Measurements from ENCODE around the gene MYO16.

MYO16 gene

GRCh38 chr13:109165417-109165904 is 536.0 kb downstream of the MYO16 start:
- intact Hi-C loops (cut with DNase I; ENCODE audit: low total_unique reads), result loop anchor here (10.0 kb wide), 1 partner anchor 79 kb away; no protein-coding TSS in a partner anchor
- no peak for DNase-seq

GRCh38 chr13:109166804-109167203 is 537.4 kb downstream of the MYO16 start:
- no peak overlapping the region for H3K27ac ChIP-seq
- TF ChIP-seq, protein P1, sequence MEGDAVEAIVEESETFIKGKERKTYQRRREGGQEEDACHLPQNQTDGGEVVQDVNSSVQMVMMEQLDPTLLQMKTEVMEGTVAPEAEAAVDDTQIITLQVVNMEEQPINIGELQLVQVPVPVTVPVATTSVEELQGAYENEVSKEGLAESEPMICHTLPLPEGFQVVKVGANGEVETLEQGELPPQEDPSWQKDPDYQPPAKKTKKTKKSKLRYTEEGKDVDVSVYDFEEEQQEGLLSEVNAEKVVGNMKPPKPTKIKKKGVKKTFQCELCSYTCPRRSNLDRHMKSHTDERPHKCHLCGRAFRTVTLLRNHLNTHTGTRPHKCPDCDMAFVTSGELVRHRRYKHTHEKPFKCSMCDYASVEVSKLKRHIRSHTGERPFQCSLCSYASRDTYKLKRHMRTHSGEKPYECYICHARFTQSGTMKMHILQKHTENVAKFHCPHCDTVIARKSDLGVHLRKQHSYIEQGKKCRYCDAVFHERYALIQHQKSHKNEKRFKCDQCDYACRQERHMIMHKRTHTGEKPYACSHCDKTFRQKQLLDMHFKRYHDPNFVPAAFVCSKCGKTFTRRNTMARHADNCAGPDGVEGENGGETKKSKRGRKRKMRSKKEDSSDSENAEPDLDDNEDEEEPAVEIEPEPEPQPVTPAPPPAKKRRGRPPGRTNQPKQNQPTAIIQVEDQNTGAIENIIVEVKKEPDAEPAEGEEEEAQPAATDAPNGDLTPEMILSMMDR (IDR thresholded peaks at IDR 0.05), result no peak
- H3K27me3 ChIP-seq, result no peaks in the 10 kb centered on the region
- no peaks in the 10 kb centered on the region for H3K4me1 ChIP-seq
- no peak overlapping the region for H3K4me3 ChIP-seq
- no peaks in the 10 kb centered on the region for H3K9me3 ChIP-seq
- no peak for DNase-seq
- no peaks in the 10 kb centered on the region for H3K36me3 ChIP-seq
- intact Hi-C loops (cut with DNase I; ENCODE audit: low total_unique reads), result loop anchor here (10.0 kb wide), 1 partner anchor 78 kb away; no protein-coding TSS in a partner anchor

More at GRCh38 chr13:109165417-109165904, 536.0 kb downstream of the MYO16 start:
- TF ChIP-seq, protein P1 (IDR thresholded peaks at IDR 0.05), result no peak
- Histone ChIP-seq H3K27ac (no peak overlapping the region), H3K27me3 (no peaks in the 10 kb centered on the region), H3K4me3 (no peak overlapping the region), H3K36me3 (no peaks in the 10 kb centered on the region), H3K4me1 (no peaks in the 10 kb centered on the region), H3K9me3 (no peaks in the 10 kb centered on the region)

DNA sequence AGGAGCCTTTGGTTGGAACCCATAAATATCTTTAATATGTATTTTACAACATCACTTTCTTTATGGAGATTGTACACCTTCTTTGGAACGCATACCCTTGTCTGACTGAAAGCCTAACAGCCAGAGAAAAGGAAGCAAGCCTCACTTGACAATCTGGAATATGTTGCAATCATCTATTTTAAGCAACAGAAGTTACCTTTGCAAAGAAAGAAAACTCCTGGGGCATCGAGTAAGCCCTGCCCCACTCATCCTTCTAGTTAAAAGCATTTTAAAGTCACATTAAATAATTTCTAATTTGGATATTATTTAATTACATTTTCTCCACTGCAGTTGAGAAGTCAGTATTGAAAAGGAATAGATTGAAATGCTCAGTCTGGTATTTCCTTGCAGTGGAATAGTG is 542.7 kb downstream of the MYO16 start:
- no peaks in the 10 kb centered on the region for H3K4me1 ChIP-seq
- TF ChIP-seq, protein P1 (IDR thresholded peaks at IDR 0.05), result no peak
- no peak overlapping the region for H3K27ac ChIP-seq
- H3K9me3 ChIP-seq, result no peaks in the 10 kb centered on the region
- H3K36me3 ChIP-seq, result no peaks in the 10 kb centered on the region
- intact Hi-C loops (cut with DNase I; ENCODE audit: low total_unique reads), result no loop called here
- H3K27me3 ChIP-seq, result no peaks in the 10 kb centered on the region
- H3K4me3 ChIP-seq, result no peak overlapping the region
- DNase-seq, result no peak

DNA sequence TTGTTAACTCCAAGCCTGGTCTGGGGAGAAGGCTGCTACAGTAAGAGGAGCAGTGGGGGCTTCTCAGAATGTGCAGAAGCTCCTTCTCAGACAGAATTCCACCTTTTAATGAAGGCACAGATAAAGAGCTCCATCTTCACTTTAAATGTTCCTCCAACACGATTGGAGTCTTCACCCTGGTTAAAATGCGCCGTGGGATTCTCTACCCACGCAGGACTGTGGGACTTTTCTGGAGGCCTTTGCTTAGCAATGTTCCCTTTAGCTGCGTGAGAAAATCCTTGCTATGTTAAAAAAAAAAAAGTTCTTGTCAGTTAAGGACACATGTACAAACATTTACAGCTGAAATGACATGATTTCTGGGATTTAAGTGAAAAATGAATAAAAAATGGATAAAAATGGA is 546.3 kb downstream of the MYO16 start:
- no peaks in the 10 kb centered on the region for H3K36me3 ChIP-seq
- no peaks in the 10 kb centered on the region for H3K4me1 ChIP-seq
- H3K4me3 ChIP-seq, result no peak overlapping the region
- H3K27me3 ChIP-seq, result no peaks in the 10 kb centered on the region
- H3K27ac ChIP-seq, result no peak overlapping the region
- DNase-seq, result no peak
- TF ChIP-seq, protein P1 (IDR thresholded peaks at IDR 0.05), result no peak
- no peaks in the 10 kb centered on the region for H3K9me3 ChIP-seq
- intact Hi-C loops (cut with DNase I; ENCODE audit: low total_unique reads), result no loop called here

- Histone ChIP-seq H3K9me3 (no peaks in the 10 kb centered on the region), H3K4me3 (no peak overlapping the region), H3K27ac (no peak overlapping the region), H3K4me1 (peaks cover 0 to 8% (median 0%) of the 10 kb centered on the region in 4 donors), H3K27me3 (no peaks in the 10 kb centered on the region), H3K36me3 (no peaks in the 10 kb centered on the region)
- DNase-seq, result no peak
- intact Hi-C loops (cut with DNase I; ENCODE audit: low total_unique reads), result no loop called here
- TF ChIP-seq, protein P1 (IDR thresholded peaks at IDR 0.05), result no peak
Observed at GRCh38 chr13:109180905-109181425, 551.6 kb downstream of the MYO16 start.
